ENCODE results near the gene MAGI2. TPM values are rescaled to one million over a fixed set of nuclear protein-coding genes. Genes with fewer than 3 reads are reported as not detected.
A peak's percentile ranks its signal among the peaks of the same experiment; 100 is the strongest.
"Not testable (repeated sequence)": the region's sequence is repeated elsewhere in the genome, so short reads cannot be mapped to it uniquely, and the experiment has no call there.

The MAGI2 gene
- total and polyA plus RNA-seq, 4 donors: 43.4 to 61.3 (median 50.1) TPM

GRCh38 chr7:78248867-78249266 is 1204.6 kb downstream of the MAGI2 start:
- Histone ChIP-seq H3K4me1 (ENCODE audit: control insufficient read depth, insufficient read depth, low read length) (no peaks in the 10 kb centered on the region), H3K9me3 (ENCODE audit: control insufficient read depth, insufficient read depth, low read length) (peaks cover 14% of the 10 kb centered on the region), H3K36me3 (ENCODE audit: control insufficient read depth, insufficient read depth, low read length) (no peaks in the 10 kb centered on the region), H3K27me3 (ENCODE audit: control insufficient read depth, insufficient read depth, low read length) (no peaks in the 10 kb centered on the region), H3K27ac (ENCODE audit: low read depth, low read length) (no peak overlapping the region), H3K4me3 (ENCODE audit: low read depth, low read length) (no peak overlapping the region)
- no CpG with 5 or more reads among the region's 4 CpGs for WGBS (ENCODE audit: insufficient coverage)
- no peak for DNase-seq (ENCODE audit: low read depth in 4 of 6, low spot score in 6 of 6)

DNA sequence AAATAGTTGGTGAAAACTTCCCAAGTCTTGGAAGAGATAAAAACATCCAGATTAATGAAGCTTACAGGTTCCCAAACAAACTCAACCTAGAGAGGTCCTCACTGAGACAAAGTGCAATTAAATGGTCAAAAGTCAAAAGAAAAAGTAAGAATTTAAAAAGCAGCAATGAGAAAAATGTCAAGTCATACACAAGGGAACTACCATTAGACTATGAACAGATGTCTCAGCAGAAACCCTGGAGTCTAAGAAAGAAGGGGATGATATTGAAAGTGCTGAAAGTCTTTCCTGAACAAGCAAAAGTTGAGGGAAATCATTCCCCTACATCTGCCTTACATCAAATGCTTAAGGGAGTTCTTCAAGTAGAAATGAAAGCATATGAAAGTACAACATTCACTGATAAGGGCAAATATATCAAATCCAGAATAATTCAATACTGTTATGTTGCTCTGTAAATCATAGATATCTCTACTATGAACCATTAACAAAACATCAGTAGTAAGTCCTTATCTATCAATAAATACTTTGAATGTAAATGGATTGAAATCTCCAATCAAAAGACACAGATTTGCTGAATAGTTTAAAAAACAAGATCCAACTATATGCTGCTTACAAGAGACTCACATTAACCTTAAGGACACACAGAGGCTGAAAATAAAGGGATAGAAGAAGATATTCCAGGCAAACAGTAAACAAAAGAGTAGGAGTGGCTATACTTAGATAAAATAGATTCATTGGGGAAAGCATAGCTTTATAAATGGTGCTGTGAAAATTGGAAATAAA is 1205.4 kb downstream of the MAGI2 start:
- H3K4me1 ChIP-seq (ENCODE audit: control insufficient read depth, insufficient read depth, low read length): no peaks in the 10 kb centered on the region
- peaks cover 14% of the 10 kb centered on the region for H3K9me3 ChIP-seq (ENCODE audit: control insufficient read depth, insufficient read depth, low read length)
- H3K27ac ChIP-seq (ENCODE audit: low read depth, low read length): no peak overlapping the region
- no peak for DNase-seq (ENCODE audit: low read depth in 4 of 6, low spot score in 6 of 6)
- H3K36me3 ChIP-seq (ENCODE audit: control insufficient read depth, insufficient read depth, low read length): no peaks in the 10 kb centered on the region
- H3K27me3 ChIP-seq (ENCODE audit: control insufficient read depth, insufficient read depth, low read length): no peaks in the 10 kb centered on the region
- H3K4me3 ChIP-seq (ENCODE audit: low read depth, low read length): no peak overlapping the region

- not testable (repeated sequence) for H3K36me3 ChIP-seq (ENCODE audit: control insufficient read depth, insufficient read depth, low read length); H3K27ac ChIP-seq (ENCODE audit: low read depth, low read length); H3K4me3 ChIP-seq (ENCODE audit: low read depth, low read length); DNase-seq (ENCODE audit: low read depth in 4 of 6, low spot score in 6 of 6); H3K27me3 ChIP-seq (ENCODE audit: control insufficient read depth, insufficient read depth, low read length); H3K4me1 ChIP-seq (ENCODE audit: control insufficient read depth, insufficient read depth, low read length); H3K9me3 ChIP-seq (ENCODE audit: control insufficient read depth, insufficient read depth, low read length)
- 89% methylated on average over 1 of the region's 1 CpG for WGBS (ENCODE audit: insufficient coverage)
Measured at GRCh38 chr7:78240179-78240578, 1213.3 kb downstream of the MAGI2 start.

GRCh38 chr7:78234634-78235033 is 1218.8 kb downstream of the MAGI2 start:
- DNase-seq (ENCODE audit: low read depth in 4 of 6, low spot score in 6 of 6): peak in 2 of 6 donors; percentile 49 to 63

GRCh38 chr7:78232806-78233205 is 1220.7 kb downstream of the MAGI2 start:
- DNase-seq (ENCODE audit: low read depth in 4 of 6, low spot score in 6 of 6): no peak
- H3K4me1 ChIP-seq (ENCODE audit: control insufficient read depth, insufficient read depth, low read length): no peaks in the 10 kb centered on the region
- no peak overlapping the region for H3K27ac ChIP-seq (ENCODE audit: low read depth, low read length)
- no peak overlapping the region for H3K4me3 ChIP-seq (ENCODE audit: low read depth, low read length)
- H3K9me3 ChIP-seq (ENCODE audit: control insufficient read depth, insufficient read depth, low read length): no peaks in the 10 kb centered on the region
- no peaks in the 10 kb centered on the region for H3K27me3 ChIP-seq (ENCODE audit: control insufficient read depth, insufficient read depth, low read length)
- WGBS (ENCODE audit: insufficient coverage): 94% methylated on average over 1 of the region's 1 CpG
- no peaks in the 10 kb centered on the region for H3K36me3 ChIP-seq (ENCODE audit: control insufficient read depth, insufficient read depth, low read length)

More at GRCh38 chr7:78234634-78235033, 1218.8 kb downstream of the MAGI2 start:
- no peak overlapping the region for H3K27ac ChIP-seq (ENCODE audit: low read depth, low read length)
- no peaks in the 10 kb centered on the region for H3K4me1 ChIP-seq (ENCODE audit: control insufficient read depth, insufficient read depth, low read length)
- no peaks in the 10 kb centered on the region for H3K9me3 ChIP-seq (ENCODE audit: control insufficient read depth, insufficient read depth, low read length)
- no peak overlapping the region for H3K4me3 ChIP-seq (ENCODE audit: low read depth, low read length)
- 88% methylated on average over 2 of the region's 3 CpGs for WGBS (ENCODE audit: insufficient coverage)
- H3K27me3 ChIP-seq (ENCODE audit: control insufficient read depth, insufficient read depth, low read length): no peaks in the 10 kb centered on the region
- no peaks in the 10 kb centered on the region for H3K36me3 ChIP-seq (ENCODE audit: control insufficient read depth, insufficient read depth, low read length)

GRCh38 chr7:78226059-78226719 is 1227.3 kb downstream of the MAGI2 start:
- Histone ChIP-seq H3K36me3 (ENCODE audit: control insufficient read depth, insufficient read depth, low read length) (no peaks in the 10 kb centered on the region), H3K4me3 (ENCODE audit: low read depth, low read length) (no peak overlapping the region), H3K9me3 (ENCODE audit: control insufficient read depth, insufficient read depth, low read length) (no peaks in the 10 kb centered on the region), H3K27me3 (ENCODE audit: control insufficient read depth, insufficient read depth, low read length) (no peaks in the 10 kb centered on the region), H3K4me1 (ENCODE audit: control insufficient read depth, insufficient read depth, low read length) (no peaks in the 10 kb centered on the region), H3K27ac (ENCODE audit: low read depth, low read length) (no peak overlapping the region)
- 29% methylated on average over 5 of the region's 9 CpGs for WGBS (ENCODE audit: insufficient coverage)
- peak in 5 of 6 donors; percentile 3 to 87 (median 31) for DNase-seq (ENCODE audit: low read depth in 4 of 6, low spot score in 6 of 6)

GRCh38 chr7:78225534-78225933 is 1227.9 kb downstream of the MAGI2 start:
- no peaks in the 10 kb centered on the region for H3K36me3 ChIP-seq (ENCODE audit: control insufficient read depth, insufficient read depth, low read length)
- H3K27me3 ChIP-seq (ENCODE audit: control insufficient read depth, insufficient read depth, low read length): no peaks in the 10 kb centered on the region
- no peaks in the 10 kb centered on the region for H3K4me1 ChIP-seq (ENCODE audit: control insufficient read depth, insufficient read depth, low read length)
- no peak overlapping the region for H3K4me3 ChIP-seq (ENCODE audit: low read depth, low read length)
- H3K27ac ChIP-seq (ENCODE audit: low read depth, low read length): no peak overlapping the region
- no peaks in the 10 kb centered on the region for H3K9me3 ChIP-seq (ENCODE audit: control insufficient read depth, insufficient read depth, low read length)
- DNase-seq (ENCODE audit: low read depth in 4 of 6, low spot score in 6 of 6): no peak
- no CpG with 5 or more reads among the region's 4 CpGs for WGBS (ENCODE audit: insufficient coverage)

DNA sequence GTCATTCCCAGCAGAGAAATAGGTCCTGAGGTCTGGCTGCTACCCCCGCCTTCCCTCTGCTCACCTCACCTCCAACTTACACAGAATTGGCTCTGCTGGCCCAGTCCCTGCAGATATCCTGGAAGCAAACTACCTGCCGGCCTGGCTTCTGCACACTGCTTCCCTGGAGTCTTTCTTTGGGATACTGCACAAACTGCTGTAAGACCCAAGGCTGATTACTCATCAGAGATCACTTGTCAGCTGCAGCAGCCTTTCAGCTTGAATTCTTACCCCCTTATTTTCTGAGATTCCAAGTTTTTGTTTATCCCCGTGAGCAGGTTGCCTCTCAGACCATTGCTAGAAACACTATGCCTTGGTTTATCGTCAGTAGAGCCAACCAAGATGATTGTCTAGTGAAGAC is 1228.5 kb downstream of the MAGI2 start:
- Histone ChIP-seq H3K9me3 (ENCODE audit: control insufficient read depth, insufficient read depth, low read length) (no peaks in the 10 kb centered on the region), H3K27me3 (ENCODE audit: control insufficient read depth, insufficient read depth, low read length) (no peaks in the 10 kb centered on the region), H3K27ac (ENCODE audit: low read depth, low read length) (no peak overlapping the region), H3K36me3 (ENCODE audit: control insufficient read depth, insufficient read depth, low read length) (no peaks in the 10 kb centered on the region), H3K4me3 (ENCODE audit: low read depth, low read length) (no peak overlapping the region), H3K4me1 (ENCODE audit: control insufficient read depth, insufficient read depth, low read length) (no peaks in the 10 kb centered on the region)
- 100% methylated on average over 2 of the region's 4 CpGs for WGBS (ENCODE audit: insufficient coverage)
- no peak for DNase-seq (ENCODE audit: low read depth in 4 of 6, low spot score in 6 of 6)

DNA sequence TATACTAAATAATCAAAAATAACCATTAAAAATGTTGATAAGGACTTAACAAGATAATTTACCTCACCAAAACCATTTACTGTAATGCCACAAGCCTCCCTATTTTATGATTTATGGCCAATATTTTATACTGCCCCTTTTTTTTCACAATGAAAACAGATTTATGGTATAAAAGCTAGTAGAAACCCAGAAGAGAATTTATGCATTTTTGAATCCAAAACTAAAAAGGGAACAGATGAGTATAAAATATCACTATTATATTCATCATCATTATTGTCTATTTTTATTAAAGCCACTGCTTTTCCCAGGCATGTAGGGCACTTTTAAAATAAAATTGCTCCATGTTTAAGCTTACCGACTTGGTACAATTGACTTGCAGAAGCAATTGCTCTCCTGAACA is 1229.9 kb downstream of the MAGI2 start:
- no peaks in the 10 kb centered on the region for H3K36me3 ChIP-seq (ENCODE audit: control insufficient read depth, insufficient read depth, low read length)
- DNase-seq (ENCODE audit: low read depth in 4 of 6, low spot score in 6 of 6): no peak
- H3K4me1 ChIP-seq (ENCODE audit: control insufficient read depth, insufficient read depth, low read length): no peaks in the 10 kb centered on the region
- H3K27me3 ChIP-seq (ENCODE audit: control insufficient read depth, insufficient read depth, low read length): no peaks in the 10 kb centered on the region
- H3K27ac ChIP-seq (ENCODE audit: low read depth, low read length): no peak overlapping the region
- no peak overlapping the region for H3K4me3 ChIP-seq (ENCODE audit: low read depth, low read length)
- H3K9me3 ChIP-seq (ENCODE audit: control insufficient read depth, insufficient read depth, low read length): no peaks in the 10 kb centered on the region
- WGBS (ENCODE audit: insufficient coverage): 60% methylated on average over 1 of the region's 1 CpG

All from spinal cord (tissue), 10 donors.